Fibroblast of lung (primary cell): ENCODE data around the gene DRD1.

Source experiments
- CTCF ChIP-seq, 2 donors: IDR thresholded peaks in 1 of 2; conservative IDR thresholded peaks in 1 of 2; 1 replicate in 1 of 2; 2 replicates in 1 of 2; pipeline ENCODE4 v1.5.1; 2011 to 2012; ENCODE audit warnings: low read length in 2 of 2, control low read depth in 1 of 2, inconsistent platforms in 1 of 2, low read depth in 1 of 2, mild to moderate bottlenecking in 1 of 2
- EZH2 ChIP-seq: IDR thresholded peaks from 2 replicates; pipeline ENCODE4 v1.5.1; 2012; ENCODE audit warnings: low read length, control low read depth, mild to moderate bottlenecking; ENCODE audit errors: missing control alignments

GRCh38 chr5:175393897-175394296, 50.1 kb downstream of the DRD1 start:
- no peak for TF ChIP-seq CTCF (conservative IDR thresholded peaks at IDR 0.05 in 1 of 2, IDR thresholded peaks at IDR 0.05 in 1 of 2; ENCODE audit: low read depth in 1 of 2, low read length in 2 of 2)
- no peak for TF ChIP-seq EZH2
